ENCODE data around the gene ADNP2. TPM values are rescaled to one million over a fixed set of nuclear protein-coding genes. Genes with fewer than 3 reads are reported as not detected.
A peak's percentile ranks its signal among the peaks of the same experiment; 100 is the strongest.

ADNP2 gene
- total and polyA plus RNA-seq, 4 donors: 3.1 to 20.1 (median 11.3) TPM

GRCh38 chr18:80097201-80097600, 11.9 kb upstream of the ADNP2 start:
- H3K4me1 ChIP-seq (ENCODE audit: control insufficient read depth in 1 of 2, insufficient read depth in 2 of 2, low read length in 2 of 2): no peaks in the 10 kb centered on the region
- H3K9me3 ChIP-seq (ENCODE audit: control insufficient read depth, low read length): no peaks in the 10 kb centered on the region
- no peak overlapping the region for H3K4me3 ChIP-seq (ENCODE audit: low read length in 2 of 2)
- no peaks in the 10 kb centered on the region for H3K27me3 ChIP-seq (ENCODE audit: control insufficient read depth in 1 of 2, insufficient read depth in 2 of 2, low read length in 1 of 2)
- DNase-seq: no peak
- no peaks in the 10 kb centered on the region for H3K36me3 ChIP-seq (ENCODE audit: control insufficient read depth in 1 of 2, insufficient read depth in 2 of 2, low read length in 1 of 2)
- no peak overlapping the region for H3K27ac ChIP-seq (ENCODE audit: low read depth in 1 of 2, low read length in 2 of 2)
- ATAC-seq (ENCODE audit: low FRiP score): no peak
- WGBS, 2 donors: 93 to 94% methylated on average over 9 of the region's 9 CpGs
- intact Hi-C loops (cut with DNase I): no loop called here

- intact Hi-C loops (cut with DNase I): loop anchor here (5.0 to 10.0 kb wide), 3 partner anchors 66 to 428 kb away; partner anchors contain the start of genes CTDP1 (in 1 of the 2) and TXNL4A (in 1 of the 2)
- H3K27ac ChIP-seq (ENCODE audit: low read depth in 1 of 2, low read length in 2 of 2): peak overlapping the region in 1 of 2 donors; percentile 30
- ATAC-seq (ENCODE audit: low FRiP score): peak; percentile 59
Observed at GRCh38 chr18:80103231-80103630, 5.8 kb upstream of the ADNP2 start.

GRCh38 chr18:80104364-80104779, 4.7 kb upstream of the ADNP2 start:
- 76 to 80% methylated on average over 7 of the region's 7 CpGs for WGBS, 2 donors
- Histone ChIP-seq H3K36me3 (ENCODE audit: control insufficient read depth in 1 of 2, insufficient read depth in 2 of 2, low read length in 1 of 2) (no peaks in the 10 kb centered on the region), H3K4me1 (ENCODE audit: control insufficient read depth in 1 of 2, insufficient read depth in 2 of 2, low read length in 2 of 2) (peaks cover 0 to 3% of the 10 kb centered on the region in 2 donors), H3K27me3 (ENCODE audit: control insufficient read depth in 1 of 2, insufficient read depth in 2 of 2, low read length in 1 of 2) (no peaks in the 10 kb centered on the region), H3K4me3 (ENCODE audit: low read length in 2 of 2) (no peak overlapping the region), H3K9me3 (ENCODE audit: control insufficient read depth, low read length) (no peaks in the 10 kb centered on the region), H3K27ac (ENCODE audit: low read depth in 1 of 2, low read length in 2 of 2) (peak overlapping the region in 1 of 2 donors; percentile 29)
- DNase-seq (no peak), ATAC-seq (ENCODE audit: low FRiP score) (no peak)
- intact Hi-C loops (cut with DNase I): loop anchor here (5.0 to 10.0 kb wide), 3 partner anchors 67 to 430 kb away; partner anchors contain the start of genes CTDP1 (in 1 of the 2) and TXNL4A (in 1 of the 2)

More at GRCh38 chr18:80103231-80103630, 5.8 kb upstream of the ADNP2 start:
- Histone ChIP-seq H3K27me3 (ENCODE audit: control insufficient read depth in 1 of 2, insufficient read depth in 2 of 2, low read length in 1 of 2) (no peaks in the 10 kb centered on the region), H3K36me3 (ENCODE audit: control insufficient read depth in 1 of 2, insufficient read depth in 2 of 2, low read length in 1 of 2) (no peaks in the 10 kb centered on the region), H3K4me1 (ENCODE audit: control insufficient read depth in 1 of 2, insufficient read depth in 2 of 2, low read length in 2 of 2) (peaks cover 0 to 3% of the 10 kb centered on the region in 2 donors), H3K9me3 (ENCODE audit: control insufficient read depth, low read length) (no peaks in the 10 kb centered on the region), H3K4me3 (ENCODE audit: low read length in 2 of 2) (no peak overlapping the region)
- DNase-seq: peak in 1 of 2 donors; percentile 66
- 6 to 7% methylated on average over 6 of the region's 6 CpGs for WGBS, 2 donors

DNA sequence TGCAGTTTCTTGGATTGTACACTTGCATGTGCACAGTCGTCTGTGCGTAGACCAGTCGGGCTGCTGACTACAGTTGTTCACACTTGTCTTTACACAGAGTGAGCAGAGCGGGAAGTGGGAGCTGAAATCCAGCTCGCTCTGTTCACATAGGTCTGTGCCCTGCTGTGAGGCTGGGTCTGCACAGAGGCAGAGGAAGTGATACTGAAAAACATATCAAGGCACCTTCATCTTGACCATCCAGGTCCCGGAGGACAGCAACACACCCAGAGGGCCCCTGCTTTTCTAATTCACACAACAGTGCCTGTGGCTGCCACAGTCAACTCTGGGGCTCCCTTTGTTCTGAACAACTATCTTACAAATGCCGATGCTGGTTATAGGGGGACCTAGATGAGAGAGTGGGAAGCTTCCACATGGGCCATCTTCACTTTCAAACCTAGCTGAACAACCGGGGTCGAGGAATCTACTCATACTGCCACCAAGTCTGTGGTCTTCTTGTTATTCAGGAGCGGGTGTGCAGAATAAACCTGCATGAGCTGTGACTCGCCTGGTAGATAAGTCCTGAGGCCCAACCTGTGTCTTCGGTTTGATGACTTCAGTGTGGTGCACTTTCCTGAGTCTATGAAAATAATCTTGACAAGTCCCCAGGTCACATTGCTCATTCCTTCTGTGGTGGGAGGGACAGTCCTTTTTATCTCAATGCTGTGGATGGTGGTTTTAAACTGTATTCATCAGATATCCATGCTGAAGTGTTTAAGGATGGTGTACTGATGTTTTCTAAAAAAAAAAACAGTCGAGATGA, 3.5 kb upstream of the ADNP2 start:
- no peaks in the 10 kb centered on the region for H3K27me3 ChIP-seq (ENCODE audit: control insufficient read depth in 1 of 2, insufficient read depth in 2 of 2, low read length in 1 of 2)
- H3K4me3 ChIP-seq (ENCODE audit: low read length in 2 of 2): no peak overlapping the region
- ATAC-seq (ENCODE audit: low FRiP score): no peak
- intact Hi-C loops (cut with DNase I): loop anchor here (5.0 to 10.0 kb wide), 3 partner anchors 118 to 431 kb away; partner anchors contain the start of genes TXNL4A (in 2 of the 2) and CTDP1 (in 1 of the 2)
- peaks cover 0 to 3% of the 10 kb centered on the region in 2 donors for H3K4me1 ChIP-seq (ENCODE audit: control insufficient read depth in 1 of 2, insufficient read depth in 2 of 2, low read length in 2 of 2)
- DNase-seq: no peak
- H3K9me3 ChIP-seq (ENCODE audit: control insufficient read depth, low read length): no peaks in the 10 kb centered on the region
- H3K36me3 ChIP-seq (ENCODE audit: control insufficient read depth in 1 of 2, insufficient read depth in 2 of 2, low read length in 1 of 2): no peaks in the 10 kb centered on the region
- 87 to 89% methylated on average over 13 of the region's 13 CpGs for WGBS, 2 donors
- H3K27ac ChIP-seq (ENCODE audit: low read depth in 1 of 2, low read length in 2 of 2): no peak overlapping the region

DNA sequence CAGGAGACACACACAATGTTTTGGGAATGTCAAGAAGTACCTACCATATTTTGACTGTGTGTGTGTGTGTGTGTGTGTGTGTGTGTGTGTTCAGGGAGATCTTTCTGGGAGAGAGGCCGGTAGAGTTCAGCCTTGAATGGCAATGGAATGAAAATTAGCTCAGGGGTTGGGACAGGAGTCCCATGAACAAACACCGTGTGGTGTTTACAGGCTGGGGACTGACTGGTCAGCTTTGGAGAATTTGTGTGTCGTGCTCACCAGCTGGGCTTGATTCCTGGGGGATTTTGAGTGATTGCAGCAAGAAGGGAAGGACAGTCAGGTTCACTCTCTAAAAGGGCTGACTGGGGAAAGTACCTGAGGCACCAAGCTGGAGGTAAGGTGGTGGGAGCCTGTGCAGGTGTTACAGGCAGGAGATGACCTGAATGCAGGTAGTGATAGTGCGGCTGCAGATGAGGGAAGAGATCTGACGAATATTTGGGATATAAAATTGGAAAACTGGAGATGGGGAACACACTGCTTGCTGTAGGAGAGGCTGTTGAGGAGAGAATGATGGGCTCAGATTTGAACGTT, 2.5 kb upstream of the ADNP2 start:
- Histone ChIP-seq H3K4me3 (ENCODE audit: low read length in 2 of 2) (no peak overlapping the region), H3K9me3 (ENCODE audit: control insufficient read depth, low read length) (no peaks in the 10 kb centered on the region), H3K27me3 (ENCODE audit: control insufficient read depth in 1 of 2, insufficient read depth in 2 of 2, low read length in 1 of 2) (no peaks in the 10 kb centered on the region), H3K36me3 (ENCODE audit: control insufficient read depth in 1 of 2, insufficient read depth in 2 of 2, low read length in 1 of 2) (no peaks in the 10 kb centered on the region), H3K27ac (ENCODE audit: low read depth in 1 of 2, low read length in 2 of 2) (peak overlapping the region in 1 of 2 donors; percentile 42), H3K4me1 (ENCODE audit: control insufficient read depth in 1 of 2, insufficient read depth in 2 of 2, low read length in 2 of 2) (peaks cover 0 to 3% of the 10 kb centered on the region in 2 donors)
- DNase-seq: no peak
- intact Hi-C loops (cut with DNase I): loop anchor here (5.0 to 10.0 kb wide), 3 partner anchors 119 to 432 kb away; partner anchors contain the start of genes TXNL4A (in 2 of the 2) and CTDP1 (in 1 of the 2)
- ATAC-seq (ENCODE audit: low FRiP score): no peak
- WGBS, 2 donors: 23 to 45% methylated on average over 6 of the region's 6 CpGs

DNA sequence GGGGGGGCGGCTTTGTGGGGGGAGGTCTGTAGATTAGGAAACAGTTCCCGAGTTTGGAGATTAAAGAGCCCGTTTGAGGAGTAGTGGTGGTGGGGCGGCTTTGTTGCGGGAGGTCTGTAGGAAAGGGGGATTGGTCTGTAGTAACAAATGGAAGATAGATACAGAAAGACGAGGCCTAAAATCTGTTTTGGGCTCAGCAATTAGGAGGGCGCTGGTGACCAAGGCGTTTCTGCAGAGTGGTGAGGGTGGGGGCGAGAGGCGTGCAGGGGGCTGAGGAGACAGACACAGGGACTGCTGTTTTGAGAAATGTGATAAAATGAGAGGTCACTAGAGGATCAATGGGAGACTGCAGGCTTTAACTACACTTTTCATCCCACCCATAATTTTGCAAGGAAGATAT, 1.6 kb upstream of the ADNP2 start:
- Histone ChIP-seq H3K4me1 (ENCODE audit: control insufficient read depth in 1 of 2, insufficient read depth in 2 of 2, low read length in 2 of 2) (peaks cover 0 to 3% of the 10 kb centered on the region in 2 donors), H3K36me3 (ENCODE audit: control insufficient read depth in 1 of 2, insufficient read depth in 2 of 2, low read length in 1 of 2) (no peaks in the 10 kb centered on the region), H3K27me3 (ENCODE audit: control insufficient read depth in 1 of 2, insufficient read depth in 2 of 2, low read length in 1 of 2) (no peaks in the 10 kb centered on the region), H3K27ac (ENCODE audit: low read depth in 1 of 2, low read length in 2 of 2) (no peak overlapping the region), H3K4me3 (ENCODE audit: low read length in 2 of 2) (no peak overlapping the region), H3K9me3 (ENCODE audit: control insufficient read depth, low read length) (no peaks in the 10 kb centered on the region)
- DNase-seq (no peak), ATAC-seq (ENCODE audit: low FRiP score) (no peak)
- 61 to 66% methylated on average over 10 of the region's 10 CpGs for WGBS, 2 donors
- intact Hi-C loops (cut with DNase I): loop anchor here (5.0 to 10.0 kb wide), 3 partner anchors 120 to 433 kb away; partner anchors contain the start of genes TXNL4A (in 2 of the 2) and CTDP1 (in 1 of the 2)

GRCh38 chr18:80108121-80108536, 933 bp upstream of the ADNP2 start:
- peaks cover 0 to 3% of the 10 kb centered on the region in 2 donors for H3K4me1 ChIP-seq (ENCODE audit: control insufficient read depth in 1 of 2, insufficient read depth in 2 of 2, low read length in 2 of 2)
- 90 to 92% methylated on average over 23 of the region's 23 CpGs for WGBS, 2 donors
- H3K27me3 ChIP-seq (ENCODE audit: control insufficient read depth in 1 of 2, insufficient read depth in 2 of 2, low read length in 1 of 2): no peaks in the 10 kb centered on the region
- intact Hi-C loops (cut with DNase I): loop anchor here (1.0 to 10.0 kb wide), 4 partner anchors 74 to 433 kb away; partner anchors contain the start of genes TXNL4A (in 2 of the 2), CTDP1 (in 1 of the 2) and RBFA (in 1 of the 2)
- DNase-seq (peak in 1 of 2 donors; percentile 72), ATAC-seq (ENCODE audit: low FRiP score) (peak; percentile 14)
- no peak overlapping the region for H3K4me3 ChIP-seq (ENCODE audit: low read length in 2 of 2)
- no peaks in the 10 kb centered on the region for H3K9me3 ChIP-seq (ENCODE audit: control insufficient read depth, low read length)
- H3K27ac ChIP-seq (ENCODE audit: low read depth in 1 of 2, low read length in 2 of 2): peak overlapping the region in 1 of 2 donors; percentile 28
- H3K36me3 ChIP-seq (ENCODE audit: control insufficient read depth in 1 of 2, insufficient read depth in 2 of 2, low read length in 1 of 2): no peaks in the 10 kb centered on the region

DNA sequence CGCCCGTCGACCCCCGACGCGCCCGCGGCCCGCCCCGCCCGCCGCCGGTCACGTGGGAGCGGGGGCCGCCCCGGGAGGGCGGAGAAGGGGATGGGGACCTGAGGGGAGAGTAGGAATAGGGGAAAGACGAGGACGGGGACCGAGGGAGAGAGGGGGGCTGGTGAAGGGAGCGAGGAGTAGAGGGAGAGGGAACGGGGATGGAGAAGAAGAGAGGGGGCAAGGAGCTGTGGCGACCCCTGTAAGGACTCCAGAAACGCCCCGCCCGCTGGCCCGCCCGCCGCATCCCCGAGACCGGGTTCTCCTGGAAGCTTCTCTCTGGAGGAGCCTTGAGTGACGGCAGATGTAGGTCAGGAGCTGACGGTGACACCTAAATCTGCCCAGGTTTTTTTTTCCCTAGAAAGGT, 615 bp downstream of the ADNP2 start:
- peak; percentile 12 for ATAC-seq (ENCODE audit: low FRiP score)
- Histone ChIP-seq H3K9me3 (ENCODE audit: control insufficient read depth, low read length) (no peaks in the 10 kb centered on the region), H3K27me3 (ENCODE audit: control insufficient read depth in 1 of 2, insufficient read depth in 2 of 2, low read length in 1 of 2) (no peaks in the 10 kb centered on the region), H3K36me3 (ENCODE audit: control insufficient read depth in 1 of 2, insufficient read depth in 2 of 2, low read length in 1 of 2) (no peaks in the 10 kb centered on the region), H3K4me1 (ENCODE audit: control insufficient read depth in 1 of 2, insufficient read depth in 2 of 2, low read length in 2 of 2) (no peaks in the 10 kb centered on the region), H3K4me3 (ENCODE audit: low read length in 2 of 2) (peak overlapping the region; percentile 97 to 99), H3K27ac (ENCODE audit: low read depth in 1 of 2, low read length in 2 of 2) (peak overlapping the region; percentile 96 to 98)
- peak; percentile 62 to 82 for DNase-seq
- intact Hi-C loops (cut with DNase I): loop anchor here (5.0 to 10.0 kb wide), 3 partner anchors 122 to 435 kb away; partner anchors contain the start of genes TXNL4A (in 2 of the 2) and CTDP1 (in 1 of the 2)
- WGBS, 2 donors: 0 to 1% methylated on average over 33 to 34 of the region's 34 CpGs

Data from aorta (tissue), 5 donors.